Astrocyte of the cerebellum (primary cell): ENCODE data around the gene CRCP.
"Not testable (repeated sequence)": the region's sequence is repeated elsewhere in the genome, so short reads cannot be mapped to it uniquely, and the experiment has no call there.

Source experiments
- DNase-seq: peaks from one replicate; pipeline ENCODE4 v3.0.0-alpha.2; 2011; ENCODE audit warnings: low read depth
- H3K4me3 ChIP-seq: 2 replicates; pipeline ENCODE4 v1.5.1; 2011; ENCODE audit warnings: mild to moderate bottlenecking, low read depth, low read length, moderate library complexity
- CTCF ChIP-seq: IDR thresholded peaks from 2 replicates; pipeline ENCODE4 v1.5.1; 2012; ENCODE audit warnings: low read length, low read depth, moderate library complexity, mild to moderate bottlenecking; ENCODE audit errors: missing control alignments
- in situ Hi-C: cut with HindIII; loops from 2 replicates; pipeline ENCODE4 v1.10.0; 2017; ENCODE audit warnings: low sequenced_read_pairs

The CRCP gene

GRCh38 chr7:66173856-66174255 is 59.2 kb downstream of the CRCP start:
- in situ Hi-C loops: no loop called here
- no peak for DNase-seq
- TF ChIP-seq CTCF: no peak
- no peak overlapping the region for H3K4me3 ChIP-seq

GRCh38 chr7:66175006-66175405 is 60.4 kb downstream of the CRCP start:
- H3K4me3 ChIP-seq, in situ Hi-C loops, DNase-seq: not testable (repeated sequence)

GRCh38 chr7:66176914-66177313 is 62.3 kb downstream of the CRCP start:
- DNase-seq: no peak
- TF ChIP-seq CTCF: no peak
- H3K4me3 ChIP-seq: no peak overlapping the region
- in situ Hi-C loops: no loop called here

- in situ Hi-C loops: no loop called here
- TF ChIP-seq CTCF: no peak
- H3K4me3 ChIP-seq: no peak overlapping the region
- DNase-seq: no peak
Observed at GRCh38 chr7:66178258-66178657, 63.6 kb downstream of the CRCP start.

- in situ Hi-C loops: no loop called here
Observed at GRCh38 chr7:66181329-66181728, 66.7 kb downstream of the CRCP start.

GRCh38 chr7:66181845-66182244 is 67.2 kb downstream of the CRCP start:
- H3K4me3 ChIP-seq: no peak overlapping the region
- in situ Hi-C loops: no loop called here
- no peak for TF ChIP-seq CTCF
- no peak for DNase-seq

More at GRCh38 chr7:66181329-66181728, 66.7 kb downstream of the CRCP start:
- no peak for DNase-seq
- no peak for TF ChIP-seq CTCF
- H3K4me3 ChIP-seq: no peak overlapping the region

GRCh38 chr7:66182920-66183319 is 68.3 kb downstream of the CRCP start:
- TF ChIP-seq CTCF: no peak
- no peak overlapping the region for H3K4me3 ChIP-seq
- DNase-seq: no peak
- in situ Hi-C loops: no loop called here
